GM19099 (cell line): ENCODE data around the gene VIPAS39.

Experiments
- POLR2A ChIP-seq: IDR thresholded peaks from 3 replicates; pipeline ENCODE4 v1.6.1; 2011; ENCODE audit warnings: low read depth; ENCODE audit not compliant: insufficient read length; ENCODE audit errors: extremely low read depth

The VIPAS39 gene

GRCh38 chr14:77478796-77479195, 21.4 kb upstream of the VIPAS39 start:
- TF ChIP-seq POLR2A = no peak

- TF ChIP-seq POLR2A = no peak
Observed at GRCh38 chr14:77478029-77478428, 20.6 kb upstream of the VIPAS39 start.

- TF ChIP-seq POLR2A = no peak
Observed at GRCh38 chr14:77475432-77476115, 18.2 kb upstream of the VIPAS39 start.

GRCh38 chr14:77474479-77475177, 17.2 kb upstream of the VIPAS39 start:
- no peak for TF ChIP-seq POLR2A

- TF ChIP-seq POLR2A = no peak
Observed at GRCh38 chr14:77473921-77474320, 16.5 kb upstream of the VIPAS39 start.

- TF ChIP-seq POLR2A = no peak
Observed at GRCh38 chr14:77470224-77470870, 12.9 kb upstream of the VIPAS39 start.

GRCh38 chr14:77469539-77469938, 12.1 kb upstream of the VIPAS39 start:
- TF ChIP-seq POLR2A = no peak

GRCh38 chr14:77469067-77469505, 11.7 kb upstream of the VIPAS39 start:
- no peak for TF ChIP-seq POLR2A

GRCh38 chr14:77467801-77468200, 10.4 kb upstream of the VIPAS39 start:
- no peak for TF ChIP-seq POLR2A

- no peak for TF ChIP-seq POLR2A
Observed at GRCh38 chr14:77459072-77459723, 1.8 kb upstream of the VIPAS39 start.

GRCh38 chr14:77458249-77458950, 999 bp upstream of the VIPAS39 start:
- no peak for TF ChIP-seq POLR2A

- TF ChIP-seq POLR2A = no peak
Observed at GRCh38 chr14:77457115-77457521, 283 bp downstream of the VIPAS39 start.

- no peak for TF ChIP-seq POLR2A
Observed at GRCh38 chr14:77455966-77456640, 1.3 kb downstream of the VIPAS39 start.

GRCh38 chr14:77442196-77442595, 15.2 kb downstream of the VIPAS39 start:
- TF ChIP-seq POLR2A = no peak

- TF ChIP-seq POLR2A = no peak
Observed at GRCh38 chr14:77439861-77440260, 17.5 kb downstream of the VIPAS39 start.

GRCh38 chr14:77438596-77438995, 18.8 kb downstream of the VIPAS39 start:
- TF ChIP-seq POLR2A = no peak
